Ovary (tissue), 9 donors: ENCODE measurements around the gene PPIF. TPM values are rescaled to one million over a fixed set of nuclear protein-coding genes. Genes with fewer than 3 reads are reported as not detected.
A peak's percentile ranks its signal among the peaks of the same experiment; 100 is the strongest.
"Not testable (repeated sequence)": the region's sequence is repeated elsewhere in the genome, so short reads cannot be mapped to it uniquely, and the experiment has no call there.

Experiments
- DNase-seq, 5 donors: peaks; one replicate each; pipeline ENCODE4 v3.0.0-alpha.2; 2019 to 2020
- H3K27ac ChIP-seq, 2 donors: fragments of 200-600 bp; one replicate each; pipeline versions ENCODE4 v1.5.1 to v1.8.0; 2019 to 2022
- H3K27me3 ChIP-seq: fragments of 200-600 bp; one replicate; pipeline ENCODE4 v1.8.0; 2022
- H3K36me3 ChIP-seq: fragments of 200-600 bp; sonication (generic); one replicate; pipeline ENCODE4 v1.5.1; 2019
- H3K4me1 ChIP-seq: one replicate; pipeline ENCODE4 v1.8.1; 2013; ENCODE audit warnings: mild to moderate bottlenecking, moderate library complexity; ENCODE audit not compliant: insufficient read depth
- H3K4me3 ChIP-seq: fragments of 200-600 bp; sonication (generic); one replicate; pipeline ENCODE4 v1.5.1; 2017
- H3K9me3 ChIP-seq, 2 donors: fragments of 200-600 bp in 1 of 2; sonication (generic) in 1 of 2; one replicate each; pipeline versions ENCODE4 v1.5.1 to v1.8.1; 2013 to 2019; ENCODE audit warnings: mild to moderate bottlenecking in 1 of 2, moderate library complexity in 1 of 2
- CTCF ChIP-seq, 3 donors: fragments of 450-650 bp in 2 of 3; fragments of 200-600 bp in 1 of 3; IDR thresholded peaks; one replicate each; pipeline versions ENCODE4 v1.5.1 to v1.8.0; 2016 to 2022; ENCODE audit warnings: antibody characterized with exemption in 3 of 3, mild to moderate bottlenecking in 1 of 3
- EP300 ChIP-seq: sonication (generic); formaldehyde crosslinking; IDR thresholded peaks from one replicate; pipeline ENCODE4 v1.6.1; 2017; ENCODE audit warnings: antibody characterized with exemption
- POLR2A ChIP-seq: fragments of 450-650 bp; IDR thresholded peaks from one replicate; pipeline ENCODE4 v1.6.1; 2017; ENCODE audit warnings: antibody characterized with exemption, mild to moderate bottlenecking, moderate library complexity
- WGBS, 3 donors: extraction: QIAGEN DNeasy Blood & Tissue Kit in 1 of 3; methylation state at CpG; one replicate each; pipeline versions ENCODE4 v1.1.5 to v1.1.7; 2013 to 2017; 5-methylcytosine and 5-hydroxymethylcytosine counted together
- intact Hi-C, 4 donors: fragments of 100-400 bp; cut with DNase I; formaldehyde crosslinking; loops; one replicate each; pipeline versions ENCODE4 v1.11.0 to v1.15.1; 2022 to 2023
- polyA plus RNA-seq, 2 donors: library from polyadenylated mRNA; stranded (reverse); fragments of 200-250 nt in 1 of 2; fragments of 350-450 nt in 1 of 2; fragmentation: Illumina TruSeq in 1 of 2; extraction: RNeasy Lipid Tissue Mini Kit (QIAGEN cat#74804) in 1 of 2; gene quantifications; one replicate each; pipeline ENCODE4 v1.2.3, GENCODE V29; 2013 to 2014
- total RNA-seq, 7 donors: library from RNA; depleted of rRNA in 2 of 7; stranded (reverse); fragments of >200 nt in 2 of 7; fragmentation: NEBNext Ultra II Directional in 3 of 7; extraction: Animal tissue kit (Norgen Biotek cat#: 25700) in 3 of 7; gene quantifications; one replicate each; pipeline versions ENCODE4 v1.1.0 to v1.2.4, GENCODE V29; 2016 to 2023
- donor health status: DM: no; HTN: no; CAD: no; lungs with moderate emphysema.
- donor health status: DM: no; HTN: no; CAD: no.
- donor health status: Bipolar disorder and iron deficiency.
- donor health status: DM: yes; HTN: yes; CAD: no.
- donor health status: DM: no; HTN: no; CAD: no.
- donor health status: DM: yes; HTN: yes; CAD: no.

Gene PPIF
- total and polyA plus RNA-seq, 9 donors, result 15.5 to 64.3 (median 32.3) TPM

- 65 to 78% (median 71%) methylated on average over 6 of the region's 6 CpGs for WGBS, 3 donors
- no peak for TF ChIP-seq POLR2A
- no peak for TF ChIP-seq EP300
- TF ChIP-seq CTCF (IDR thresholded peaks at IDR 0.05), result no peak
- peak in 1 of 5 donors; percentile 10 for DNase-seq
- intact Hi-C loops, result no loop called here
- Histone ChIP-seq H3K27me3 (no peaks in the 10 kb centered on the region), H3K4me3 (no peak overlapping the region), H3K4me1 (peaks cover 12% of the 10 kb centered on the region), H3K27ac (no peak overlapping the region), H3K9me3 (no peaks in the 10 kb centered on the region), H3K36me3 (no peaks in the 10 kb centered on the region)
Measured at GRCh38 chr10:79331709-79332108, 15.6 kb upstream of the PPIF start.

- H3K4me3 ChIP-seq, intact Hi-C loops, H3K9me3 ChIP-seq, H3K36me3 ChIP-seq, DNase-seq, H3K27me3 ChIP-seq, H3K27ac ChIP-seq: not testable (repeated sequence)
- 90 to 96% (median 95%) methylated on average over 2 to 5 of the region's 10 CpGs for WGBS, 3 donors
- H3K4me1 ChIP-seq, result peaks cover 12% of the 10 kb centered on the region
Measured at GRCh38 chr10:79332610-79333315, 14.5 kb upstream of the PPIF start.

DNA sequence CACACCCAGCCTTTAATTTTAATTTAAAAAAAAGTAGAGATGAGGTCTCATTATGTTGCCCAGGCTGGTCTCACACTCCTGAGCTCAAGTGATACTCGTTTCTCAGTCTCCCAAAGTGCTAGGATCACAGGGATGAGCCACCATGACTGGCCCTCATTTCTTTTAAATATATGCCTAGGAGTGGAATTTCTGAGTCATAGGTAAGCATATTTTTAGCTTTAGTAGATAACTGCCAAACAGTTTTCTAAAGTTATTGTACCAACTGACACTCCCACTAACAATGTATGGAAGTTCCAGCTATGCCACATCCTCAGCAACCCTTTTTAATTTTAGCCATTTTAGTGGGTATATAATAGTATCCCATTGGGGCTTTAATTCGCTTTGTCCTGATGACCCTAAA lies 13.8 kb upstream of the PPIF start:
- WGBS, 3 donors, result 92 to 98% (median 96%) methylated on average over 2 of the region's 2 CpGs
- TF ChIP-seq POLR2A, result no peak
- no peak for TF ChIP-seq EP300
- no peak for TF ChIP-seq CTCF (IDR thresholded peaks at IDR 0.05)
- Histone ChIP-seq H3K4me3 (no peak overlapping the region), H3K27me3 (no peaks in the 10 kb centered on the region), H3K36me3 (no peaks in the 10 kb centered on the region), H3K4me1 (peaks cover 12% of the 10 kb centered on the region), H3K27ac (no peak overlapping the region), H3K9me3 (no peaks in the 10 kb centered on the region)
- no peak for DNase-seq
- intact Hi-C loops, result no loop called here

- Histone ChIP-seq H3K9me3 (no peaks in the 10 kb centered on the region), H3K36me3 (no peaks in the 10 kb centered on the region), H3K27me3 (no peaks in the 10 kb centered on the region), H3K4me3 (no peak overlapping the region), H3K27ac (peak overlapping the region in 1 of 2 donors; percentile 66), H3K4me1 (peaks cover 12% of the 10 kb centered on the region)
- TF ChIP-seq CTCF (IDR thresholded peaks at IDR 0.05) (no peak), EP300 (no peak), POLR2A (no peak)
- intact Hi-C loops, result no loop called here
- 89 to 93% (median 93%) methylated on average over 2 of the region's 2 CpGs for WGBS, 3 donors
- no peak for DNase-seq
Measured at GRCh38 chr10:79334573-79334972, 12.7 kb upstream of the PPIF start.

- intact Hi-C loops, result no loop called here
- 74 to 85% (median 83%) methylated on average over 2 of the region's 2 CpGs for WGBS, 3 donors
Measured at GRCh38 chr10:79335094-79335469, 12.2 kb upstream of the PPIF start.

More at GRCh38 chr10:79335094-79335469, 12.2 kb upstream of the PPIF start:
- Histone ChIP-seq H3K4me3 (no peak overlapping the region), H3K4me1 (peaks cover 12% of the 10 kb centered on the region), H3K9me3 (no peaks in the 10 kb centered on the region), H3K27me3 (no peaks in the 10 kb centered on the region), H3K36me3 (no peaks in the 10 kb centered on the region), H3K27ac (peak overlapping the region in 1 of 2 donors; percentile 66)
- DNase-seq, result peak in 1 of 5 donors; percentile 38
- TF ChIP-seq EP300, result no peak
